HG03439 (cell line): ENCODE results near the gene GMPPA.

Experiments
- ATAC-seq: cut with Tn5 transposase; IDR thresholded peaks from one replicate; pipeline ENCODE4 v1.9.1; 2021; ENCODE audit warnings: mild to moderate bottlenecking, moderate library complexity; ENCODE audit not compliant: unreplicated experiment

The GMPPA gene

DNA sequence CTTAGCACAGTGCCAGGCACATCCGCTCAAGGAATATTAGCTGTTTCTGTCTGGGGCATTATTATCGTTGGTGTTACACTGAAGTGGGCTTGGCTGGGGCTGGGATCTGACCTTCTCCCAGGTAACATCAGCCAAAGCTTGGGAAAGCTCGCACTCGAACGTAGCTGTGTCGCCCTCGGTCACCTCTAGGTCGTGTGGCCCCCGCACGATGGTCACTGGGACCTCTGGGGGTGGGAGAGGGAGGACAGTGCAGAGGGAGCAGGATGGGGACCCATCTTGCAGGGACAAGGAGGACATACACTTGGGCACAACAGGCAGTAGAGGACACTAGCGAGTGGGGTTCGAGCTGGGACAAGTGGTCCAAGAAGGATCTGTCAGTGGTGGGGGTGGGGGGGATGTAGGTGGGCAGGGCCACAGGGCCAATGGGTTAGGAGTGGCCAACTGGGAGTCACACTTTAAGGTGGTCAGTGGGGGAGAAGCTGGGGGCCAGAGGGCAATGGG lies 54.8 kb downstream of the GMPPA start:
- ATAC-seq: no peak

DNA sequence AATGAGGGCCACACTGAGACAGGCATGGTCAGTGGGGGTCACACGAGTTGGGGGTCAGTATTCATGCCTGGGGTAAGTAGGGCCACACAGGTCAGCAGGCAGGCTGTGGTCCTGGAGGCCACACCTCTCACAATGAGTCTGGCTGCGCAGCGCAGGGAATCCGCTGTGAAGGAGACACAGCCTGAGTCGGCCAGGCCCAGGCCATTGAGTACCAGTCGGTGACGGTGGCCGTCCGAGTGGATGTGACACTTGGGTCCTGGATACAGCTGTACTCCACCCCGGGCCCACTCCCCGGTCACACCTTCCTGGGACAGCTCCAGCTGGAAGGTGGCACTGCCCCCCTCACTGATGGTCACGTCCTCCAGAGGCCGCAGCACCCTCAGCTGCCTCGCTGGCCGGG lies 55.7 kb downstream of the GMPPA start:
- ATAC-seq: no peak

DNA sequence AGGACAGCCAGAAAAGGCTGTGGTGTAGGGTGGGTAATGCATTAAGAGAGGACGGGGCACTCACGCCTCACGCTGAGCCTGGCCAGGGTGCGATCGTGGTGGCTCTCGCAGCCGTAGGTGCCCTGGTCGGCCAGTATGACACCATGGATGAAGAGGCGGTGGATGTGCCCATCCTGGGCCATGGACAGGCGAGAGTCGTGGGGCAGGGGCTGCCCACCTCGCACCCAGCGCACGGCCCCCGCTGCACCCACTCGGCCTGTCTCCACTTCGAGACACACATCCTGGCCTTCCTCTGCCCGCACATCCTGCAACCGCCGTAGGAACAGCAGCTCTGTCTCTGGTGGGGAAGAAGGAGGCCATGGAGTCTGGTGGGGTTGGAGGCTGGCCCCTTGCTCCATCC lies 57.3 kb downstream of the GMPPA start:
- no peak for ATAC-seq

DNA sequence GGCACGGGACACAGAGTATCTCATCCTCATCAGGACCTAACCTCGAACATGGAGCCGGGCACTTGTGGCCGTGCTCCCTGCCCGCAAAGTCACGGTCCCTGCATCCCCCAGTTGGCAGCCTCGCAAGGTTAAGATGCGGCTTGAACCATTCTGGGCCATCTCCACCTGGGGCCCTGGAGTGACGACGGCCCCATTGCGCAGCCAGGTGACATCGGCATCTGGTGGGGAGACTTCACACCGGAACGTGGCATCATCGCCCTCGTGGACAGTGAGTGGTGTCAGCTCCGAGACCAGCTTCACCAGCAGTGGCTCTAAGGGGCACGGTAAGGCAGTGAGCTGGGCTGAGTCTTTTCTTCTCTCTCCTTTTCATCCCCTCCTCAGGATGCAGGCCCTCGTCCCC lies 57.7 kb downstream of the GMPPA start:
- ATAC-seq: no peak
